RWPE2 (cell line): ENCODE data around the gene ARID5B.

ENCODE experiments used
- ATAC-seq: fragments of 200-7000 bp; cut with Tn5 transposase; 3 replicates; pipeline ENCODE4 v1.9.1; 2021; ENCODE audit warnings: low read depth
- DNase-seq: peaks from one replicate; pipeline ENCODE4 v3.0.0-alpha.2; 2020; ENCODE audit warnings: low spot score
- H3K27ac ChIP-seq: fragments of 450-650 bp; 2 replicates; pipeline ENCODE4 v1.5.1; 2017; ENCODE audit warnings: mild to moderate bottlenecking; ENCODE audit not compliant: poor library complexity, severe bottlenecking
- H3K27me3 ChIP-seq: fragments of 250-450 bp; sonication (Bioruptor Pico); 2 replicates; pipeline ENCODE4 v1.5.1; 2021; ENCODE audit warnings: mild to moderate bottlenecking, moderate library complexity; ENCODE audit not compliant: insufficient read depth, poor library complexity, severe bottlenecking
- H3K36me3 ChIP-seq: fragments of 250-450 bp; sonication (Bioruptor Pico); 2 replicates; pipeline ENCODE4 v1.5.1; 2020; ENCODE audit warnings: low read depth, mild to moderate bottlenecking, moderate library complexity
- H3K4me1 ChIP-seq: fragments of 250-450 bp; sonication (Bioruptor Pico); 2 replicates; pipeline ENCODE4 v1.5.1; 2021; ENCODE audit warnings: mild to moderate bottlenecking, moderate library complexity; ENCODE audit not compliant: insufficient read depth, poor library complexity, severe bottlenecking
- H3K4me3 ChIP-seq: fragments of 250-450 bp; sonication (Bioruptor Pico); 2 replicates; pipeline ENCODE4 v1.5.1; 2021; ENCODE audit warnings: mild to moderate bottlenecking, moderate library complexity; ENCODE audit not compliant: severe bottlenecking
- H3K9me3 ChIP-seq: fragments of 250-450 bp; sonication (Bioruptor Pico); 2 replicates; pipeline ENCODE4 v1.5.1; 2021; ENCODE audit warnings: mild to moderate bottlenecking, moderate library complexity; ENCODE audit not compliant: severe bottlenecking
- TF ChIP-seq, protein P1 (sequence below): fragments of 450-650 bp; IDR thresholded peaks from one replicate; pipeline ENCODE4 v1.5.1; 2017; ENCODE audit warnings: mild to moderate bottlenecking, moderate library complexity; ENCODE audit not compliant: poor library complexity, severe bottlenecking

The ARID5B gene

DNA sequence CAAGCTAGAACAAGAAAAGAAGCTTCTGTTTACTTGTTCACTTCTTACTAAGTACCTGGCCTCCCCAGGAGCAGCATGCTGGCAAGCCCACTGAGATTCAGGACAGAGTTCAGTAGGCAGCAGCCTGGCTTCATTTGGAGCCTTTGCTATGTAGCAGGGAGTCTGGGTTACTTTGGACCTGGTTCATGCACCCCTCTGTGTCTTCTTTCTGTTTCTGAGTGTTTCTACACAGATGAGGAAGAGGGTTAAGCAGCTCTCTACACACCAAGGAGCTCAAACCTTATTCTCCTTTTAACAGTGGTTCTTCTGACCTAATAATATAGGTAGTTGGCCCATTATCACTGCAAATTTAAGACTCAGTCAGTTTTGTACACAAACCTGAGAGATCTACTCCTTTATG is 152.9 kb downstream of the ARID5B start:
- Histone ChIP-seq H3K4me3 (no peak overlapping the region), H3K4me1 (peaks cover 22% of the 10 kb centered on the region), H3K36me3 (peaks cover 53% of the 10 kb centered on the region), H3K27ac (no peak overlapping the region), H3K9me3 (no peaks in the 10 kb centered on the region), H3K27me3 (no peaks in the 10 kb centered on the region)
- ATAC-seq, result no peak
- TF ChIP-seq, protein P1, sequence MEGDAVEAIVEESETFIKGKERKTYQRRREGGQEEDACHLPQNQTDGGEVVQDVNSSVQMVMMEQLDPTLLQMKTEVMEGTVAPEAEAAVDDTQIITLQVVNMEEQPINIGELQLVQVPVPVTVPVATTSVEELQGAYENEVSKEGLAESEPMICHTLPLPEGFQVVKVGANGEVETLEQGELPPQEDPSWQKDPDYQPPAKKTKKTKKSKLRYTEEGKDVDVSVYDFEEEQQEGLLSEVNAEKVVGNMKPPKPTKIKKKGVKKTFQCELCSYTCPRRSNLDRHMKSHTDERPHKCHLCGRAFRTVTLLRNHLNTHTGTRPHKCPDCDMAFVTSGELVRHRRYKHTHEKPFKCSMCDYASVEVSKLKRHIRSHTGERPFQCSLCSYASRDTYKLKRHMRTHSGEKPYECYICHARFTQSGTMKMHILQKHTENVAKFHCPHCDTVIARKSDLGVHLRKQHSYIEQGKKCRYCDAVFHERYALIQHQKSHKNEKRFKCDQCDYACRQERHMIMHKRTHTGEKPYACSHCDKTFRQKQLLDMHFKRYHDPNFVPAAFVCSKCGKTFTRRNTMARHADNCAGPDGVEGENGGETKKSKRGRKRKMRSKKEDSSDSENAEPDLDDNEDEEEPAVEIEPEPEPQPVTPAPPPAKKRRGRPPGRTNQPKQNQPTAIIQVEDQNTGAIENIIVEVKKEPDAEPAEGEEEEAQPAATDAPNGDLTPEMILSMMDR, result no peak
- DNase-seq, result no peak

DNA sequence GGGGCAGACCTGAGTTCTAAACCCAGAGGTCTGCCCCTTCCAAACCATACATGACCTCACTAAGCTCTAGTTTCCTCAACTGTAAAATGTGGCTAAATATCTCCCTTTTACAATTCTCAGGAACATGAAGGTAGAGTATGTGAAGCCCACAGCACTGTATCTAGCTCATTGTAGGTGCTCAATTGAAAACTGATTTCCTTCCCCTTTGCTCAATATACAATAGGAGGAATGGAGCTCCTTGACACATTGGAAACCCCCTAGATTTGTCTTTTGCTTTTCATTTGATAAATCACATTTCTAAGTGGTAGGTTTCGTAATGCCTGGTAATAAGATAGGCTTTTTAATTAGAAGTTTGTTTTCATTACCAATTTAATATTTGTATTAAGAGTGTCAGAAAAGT is 153.3 kb downstream of the ARID5B start:
- peaks cover 18% of the 10 kb centered on the region for H3K4me1 ChIP-seq
- ATAC-seq, result no peak
- H3K9me3 ChIP-seq, result no peaks in the 10 kb centered on the region
- no peaks in the 10 kb centered on the region for H3K27me3 ChIP-seq
- peaks cover 53% of the 10 kb centered on the region for H3K36me3 ChIP-seq
- no peak overlapping the region for H3K27ac ChIP-seq
- TF ChIP-seq, protein P1, result no peak
- no peak overlapping the region for H3K4me3 ChIP-seq
- DNase-seq, result no peak

GRCh38 chr10:62056219-62056618 is 154.7 kb downstream of the ARID5B start:
- ATAC-seq, result no peak
- Histone ChIP-seq H3K4me1 (peaks cover 4% of the 10 kb centered on the region), H3K27ac (no peak overlapping the region), H3K4me3 (no peak overlapping the region), H3K27me3 (no peaks in the 10 kb centered on the region), H3K36me3 (peaks cover 53% of the 10 kb centered on the region), H3K9me3 (no peaks in the 10 kb centered on the region)
- TF ChIP-seq, protein P1, result no peak
- DNase-seq, result no peak

DNA sequence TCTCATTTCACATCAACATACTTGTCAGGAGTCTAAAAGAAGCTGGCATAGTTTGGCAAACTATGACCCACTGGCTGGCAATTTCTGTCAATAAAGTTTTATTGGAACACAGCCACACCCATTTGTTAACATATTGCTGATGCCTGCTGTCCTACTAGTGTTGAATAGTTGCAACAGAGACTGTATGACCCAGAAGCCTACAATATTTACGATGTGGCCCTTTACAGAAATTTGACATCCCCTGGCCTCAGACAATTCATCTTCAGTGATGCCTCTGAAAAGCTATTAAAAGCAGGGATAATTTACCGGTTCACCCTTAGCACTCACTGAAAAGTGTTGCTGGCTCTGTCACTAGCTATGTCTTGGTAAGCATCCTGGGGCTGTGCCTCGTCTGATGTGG is 155.2 kb downstream of the ARID5B start:
- H3K9me3 ChIP-seq, result no peaks in the 10 kb centered on the region
- no peaks in the 10 kb centered on the region for H3K27me3 ChIP-seq
- H3K36me3 ChIP-seq, result peaks cover 48% of the 10 kb centered on the region
- TF ChIP-seq, protein P1, result no peak
- no peak overlapping the region for H3K27ac ChIP-seq
- ATAC-seq, result no peak
- H3K4me1 ChIP-seq, result no peaks in the 10 kb centered on the region
- no peak overlapping the region for H3K4me3 ChIP-seq
- no peak for DNase-seq

DNA sequence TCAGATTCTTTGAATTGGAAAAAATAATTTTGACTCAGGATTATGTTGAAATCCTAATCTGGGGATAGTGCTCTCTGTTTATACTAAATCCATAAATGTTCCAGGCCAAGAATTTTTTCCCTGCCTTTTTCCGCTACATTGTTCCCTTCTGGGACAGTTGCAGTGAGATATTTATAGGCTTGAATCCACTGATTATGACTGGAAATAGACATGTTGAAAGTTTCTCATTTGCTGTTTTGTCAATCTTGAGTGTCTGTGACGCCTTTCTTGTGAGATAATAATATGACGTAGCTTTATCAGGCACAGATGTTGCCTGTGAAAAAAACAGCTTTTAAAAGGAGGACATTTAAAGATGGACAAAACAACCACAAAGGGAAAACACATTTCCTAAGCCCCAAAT is 155.9 kb downstream of the ARID5B start:
- ATAC-seq (no peak), DNase-seq (no peak)
- H3K4me3 ChIP-seq, result no peak overlapping the region
- TF ChIP-seq, protein P1, result no peak
- no peaks in the 10 kb centered on the region for H3K4me1 ChIP-seq
- no peaks in the 10 kb centered on the region for H3K27me3 ChIP-seq
- H3K36me3 ChIP-seq, result peaks cover 42% of the 10 kb centered on the region
- H3K9me3 ChIP-seq, result no peaks in the 10 kb centered on the region
- H3K27ac ChIP-seq, result no peak overlapping the region
